DLD1 (cell line): ENCODE data around the gene ARL17B.
"Not testable (repeated sequence)": the region's sequence is repeated elsewhere in the genome, so short reads cannot be mapped to it uniquely, and the experiment has no call there.

Experiments
- in situ Hi-C: cut with HindIII; loops from 2 replicates; pipeline ENCODE4 v1.10.0; 2017; ENCODE audit warnings: low sequenced_read_pairs

ARL17B gene

DNA sequence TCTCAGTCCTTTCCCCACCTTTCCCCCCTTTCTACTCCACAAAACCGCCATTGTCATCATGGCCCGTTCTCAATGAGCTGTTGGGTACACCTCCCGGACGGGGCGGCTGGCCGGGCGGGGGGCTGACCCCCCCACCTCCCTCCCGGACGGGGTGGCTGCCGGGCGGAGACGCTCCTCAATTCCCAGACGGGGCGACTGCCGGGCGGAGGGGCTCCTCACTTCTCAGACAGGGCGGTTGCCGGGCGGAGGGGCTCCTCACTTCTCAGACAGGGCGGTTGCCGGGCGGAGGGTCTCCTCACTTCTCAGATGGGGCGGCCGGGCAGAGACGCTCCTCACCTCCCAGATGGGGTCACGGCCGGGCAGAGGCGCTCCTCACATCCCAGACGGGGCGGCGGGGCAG, 108.8 kb downstream of the ARL17B start:
- in situ Hi-C loops, result not testable (repeated sequence)

DNA sequence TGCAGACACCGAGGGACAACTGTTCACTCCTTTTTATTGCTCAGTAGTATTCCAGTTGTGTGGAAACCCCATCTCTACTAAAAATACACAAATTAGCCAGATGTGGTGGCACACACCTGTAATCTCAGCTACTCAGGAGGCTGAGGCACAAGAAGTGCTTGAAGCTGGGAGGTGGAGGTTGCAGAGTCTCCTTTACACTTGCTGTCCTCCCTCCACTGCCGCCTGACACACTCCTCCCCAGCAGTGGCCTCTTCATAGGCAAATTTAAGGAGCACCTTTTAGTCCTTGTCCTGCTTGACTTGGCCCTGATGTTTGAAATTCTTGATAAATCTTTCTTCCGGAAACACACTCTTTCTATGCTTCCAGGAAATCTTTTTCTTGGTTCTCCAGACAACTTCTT, 112.4 kb downstream of the ARL17B start:
- in situ Hi-C loops, result not testable (repeated sequence)

DNA sequence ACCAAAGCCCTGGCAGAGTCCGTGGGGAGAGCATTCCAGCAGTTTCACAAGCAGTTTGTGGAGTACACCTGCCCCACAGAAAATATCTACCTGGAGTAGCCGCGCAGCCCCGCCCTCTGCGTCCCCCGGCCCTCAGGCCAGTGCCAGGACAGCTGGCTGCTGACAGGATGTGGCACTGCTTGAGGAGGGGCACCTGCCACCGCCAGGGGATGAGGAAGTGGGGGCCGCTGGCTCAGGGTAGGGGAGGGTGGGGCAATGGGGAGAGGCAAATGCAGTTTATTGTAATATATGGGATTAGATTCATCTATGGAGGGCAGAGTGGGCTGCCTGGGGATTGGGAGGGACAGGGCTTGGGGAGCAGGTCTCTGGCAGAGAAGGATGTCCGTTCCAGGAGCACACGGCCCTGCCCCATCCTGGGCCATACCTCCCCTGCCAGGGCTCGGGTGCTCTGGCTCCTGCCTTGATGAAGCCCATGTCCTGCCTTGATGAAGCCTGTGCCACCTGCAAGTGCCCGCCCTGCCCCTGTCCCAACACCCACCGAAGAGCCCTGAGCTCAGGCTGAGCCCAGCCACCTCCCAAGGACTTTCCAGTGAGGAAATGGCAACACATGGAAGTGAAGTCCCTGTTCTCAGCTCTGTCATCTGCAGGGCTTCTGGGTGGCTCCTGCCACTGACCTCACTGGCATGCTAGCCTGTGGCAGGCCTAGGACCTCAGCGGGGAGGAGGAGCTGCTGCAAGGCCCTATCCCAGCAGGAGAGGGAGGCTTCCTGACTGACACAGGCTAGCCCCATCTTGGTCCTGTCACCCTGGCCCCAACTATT, 116.4 kb downstream of the ARL17B start:
- in situ Hi-C loops, result not testable (repeated sequence)

DNA sequence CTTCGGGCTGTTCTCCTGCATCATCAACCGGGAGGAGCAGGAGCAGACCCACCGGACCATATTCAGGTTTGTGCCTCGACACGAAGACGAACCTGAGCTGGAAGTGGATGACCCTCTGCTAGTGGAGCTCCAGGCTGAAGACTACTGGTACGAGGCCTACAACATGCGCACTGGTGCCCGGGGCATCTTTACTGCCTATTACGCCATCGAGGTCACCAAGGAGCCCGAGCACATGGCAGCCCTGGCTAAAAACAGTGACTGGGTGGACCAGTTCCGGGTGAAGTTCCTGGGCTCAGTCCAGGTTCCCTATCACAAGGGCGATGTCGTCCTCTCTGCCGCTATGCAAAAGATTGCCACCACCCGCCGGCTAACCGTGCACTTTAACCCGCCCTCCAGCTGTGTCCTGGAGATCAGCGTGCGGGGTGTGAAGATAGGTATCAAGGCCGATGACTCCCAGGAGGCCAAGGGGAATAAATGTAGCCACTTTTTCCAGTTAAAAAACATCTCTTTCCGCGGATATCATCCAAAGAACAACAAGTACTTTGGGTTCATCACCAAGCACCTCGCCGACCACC, 117.1 kb downstream of the ARL17B start:
- in situ Hi-C loops, result not testable (repeated sequence)

DNA sequence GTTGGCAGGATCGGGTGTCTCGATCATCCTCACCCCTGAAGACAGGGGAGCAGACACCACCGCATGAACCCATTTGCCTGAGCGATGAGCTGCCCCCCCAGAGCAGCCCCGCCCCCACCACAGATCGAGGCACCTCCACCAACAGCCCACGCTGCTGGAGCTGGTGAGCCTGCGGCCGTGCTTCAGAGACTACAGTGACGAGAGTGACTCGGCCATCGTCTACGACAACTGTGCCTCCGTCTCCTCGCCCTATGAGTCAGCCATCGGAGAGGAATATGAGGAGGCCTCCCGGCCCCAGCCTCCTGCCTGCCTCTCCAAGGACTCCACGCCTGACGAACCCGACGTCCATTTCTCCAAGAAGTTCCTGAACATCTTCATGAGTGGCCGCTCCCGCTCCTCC, 117.6 kb downstream of the ARL17B start:
- in situ Hi-C loops, result not testable (repeated sequence)

DNA sequence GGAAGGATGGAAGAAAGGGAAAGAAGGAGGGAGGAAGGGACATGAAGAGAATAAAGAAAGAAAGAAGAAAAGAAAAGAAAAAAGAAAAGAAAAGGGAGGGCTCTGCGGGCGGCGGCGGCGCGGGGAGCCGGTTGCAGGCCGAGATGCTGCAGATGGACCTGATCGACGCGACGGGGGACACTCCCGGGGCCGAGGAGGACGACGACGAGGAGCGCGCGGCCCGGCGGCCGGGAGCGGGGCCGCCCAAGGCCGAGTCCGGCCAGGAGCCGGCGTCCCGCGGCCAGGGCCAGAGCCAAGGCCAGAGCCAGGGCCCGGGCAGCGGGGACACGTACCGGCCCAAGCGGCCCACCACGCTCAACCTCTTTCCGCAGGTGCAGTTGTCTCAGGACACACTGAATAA, 118.1 kb downstream of the ARL17B start:
- in situ Hi-C loops, result not testable (repeated sequence)

DNA sequence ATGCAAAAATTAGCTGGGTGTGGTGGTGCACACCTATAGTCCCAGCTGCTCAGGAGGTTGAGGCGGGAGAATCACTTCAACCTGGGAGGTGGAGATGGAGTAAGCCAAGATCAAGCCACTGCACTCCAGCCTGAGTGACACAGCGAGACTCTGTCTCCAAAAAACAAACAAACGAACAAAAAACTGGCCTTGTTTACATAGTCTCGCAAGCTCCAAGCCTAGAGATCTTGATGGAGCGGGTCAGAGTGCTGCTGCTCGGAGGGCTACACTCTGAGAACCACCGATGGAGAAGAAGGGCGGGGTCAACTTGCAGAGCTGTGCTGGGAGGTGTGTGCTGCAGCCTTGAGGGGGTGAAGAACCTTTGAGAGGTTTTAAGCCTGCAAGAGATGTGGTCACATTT, 130.2 kb downstream of the ARL17B start:
- in situ Hi-C loops, result not testable (repeated sequence)

DNA sequence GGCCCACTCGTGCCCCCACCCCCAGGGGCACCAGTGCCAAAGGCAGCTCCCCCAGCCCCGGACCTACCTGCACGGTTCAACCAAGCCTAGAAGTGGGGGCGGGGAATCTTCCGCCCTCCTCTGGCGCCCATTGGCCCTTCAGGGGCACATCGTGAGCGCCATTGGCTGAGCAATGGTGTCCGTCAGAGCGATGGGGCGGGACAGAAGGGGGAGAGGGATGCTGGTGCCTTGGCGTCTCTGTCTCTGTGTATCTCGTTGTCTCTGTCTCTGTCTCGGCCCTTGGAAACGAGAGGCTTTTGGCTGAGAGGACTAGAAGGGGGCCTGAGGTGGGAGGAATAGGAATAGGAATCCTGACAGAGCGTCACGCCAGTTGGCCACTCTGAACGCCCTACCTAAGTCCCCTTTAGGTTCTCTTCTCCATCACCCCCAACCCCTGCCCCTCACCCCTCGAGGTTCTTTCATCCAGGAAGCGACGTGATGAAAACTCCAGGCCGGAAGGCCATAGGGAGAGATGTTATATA, 136.2 kb downstream of the ARL17B start:
- in situ Hi-C loops, result not testable (repeated sequence)

DNA sequence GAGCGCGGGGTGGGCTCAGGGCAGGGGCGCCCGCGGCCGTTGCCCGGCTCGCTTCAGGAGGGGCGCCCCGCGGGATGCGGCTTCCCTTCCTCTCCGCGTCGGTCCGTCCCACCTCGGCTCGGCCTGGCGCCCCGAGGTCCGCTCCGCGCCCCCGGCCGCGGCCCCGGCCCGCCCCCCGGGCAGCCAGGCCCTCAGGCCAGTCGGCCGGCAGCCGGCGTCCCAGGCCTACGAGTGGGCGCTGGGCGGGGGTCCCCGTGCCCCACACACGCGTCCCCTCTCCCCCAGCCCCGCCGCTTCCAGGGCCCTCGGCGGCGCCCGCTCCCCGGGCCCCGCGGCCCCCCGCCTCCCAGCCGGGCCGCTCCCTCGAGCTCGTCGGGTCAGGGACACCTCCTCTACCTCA, 136.7 kb downstream of the ARL17B start:
- in situ Hi-C loops, result not testable (repeated sequence)
